ENCODE measurements around the gene GOLPH3L. TPM values are rescaled to one million over a fixed set of nuclear protein-coding genes. Genes with fewer than 3 reads are reported as not detected.

The GOLPH3L gene
- polyA plus RNA-seq, 2 of the 4 experiments (the other 2 are of a cell fraction): 32.3 to 41.8 TPM

DNA sequence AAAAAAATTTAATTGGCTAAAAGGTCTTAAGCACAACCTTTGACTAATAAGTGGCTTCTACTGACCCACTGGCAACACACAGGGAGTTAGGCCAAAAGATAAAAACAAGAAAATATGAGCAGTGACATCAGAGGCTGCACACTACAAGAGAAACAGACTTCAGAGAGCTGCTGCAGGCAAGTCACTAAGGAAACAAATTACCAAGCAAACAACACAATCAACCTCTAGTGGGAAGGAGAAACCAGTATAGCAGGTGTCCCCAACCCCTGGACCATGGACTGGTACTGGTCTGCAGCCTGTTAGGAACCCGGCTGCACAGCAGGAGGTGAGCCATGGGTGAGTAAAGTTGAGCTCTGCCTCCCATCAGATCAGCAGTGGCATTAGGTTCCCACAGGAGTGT lies 46.8 kb downstream of the GOLPH3L start:
- Histone ChIP-seq H3K27ac (no peak overlapping the region), H3K4me3 (no peak overlapping the region), H3K4me1 (peaks cover 4% of the 10 kb centered on the region; the same call in 1 of the 3 replicates), H3K9me3 (no peaks in the 10 kb centered on the region), H3K4me2 (no peak overlapping the region)
- TF ChIP-seq POLR2A (IDR thresholded peaks at IDR 0.05; ENCODE audit: low read length): no peak
- TF ChIP-seq MAZ (IDR thresholded peaks at IDR 0.05; ENCODE audit: borderline replicate concordance, low read depth, low read length): no peak
- TF ChIP-seq, protein P1, sequence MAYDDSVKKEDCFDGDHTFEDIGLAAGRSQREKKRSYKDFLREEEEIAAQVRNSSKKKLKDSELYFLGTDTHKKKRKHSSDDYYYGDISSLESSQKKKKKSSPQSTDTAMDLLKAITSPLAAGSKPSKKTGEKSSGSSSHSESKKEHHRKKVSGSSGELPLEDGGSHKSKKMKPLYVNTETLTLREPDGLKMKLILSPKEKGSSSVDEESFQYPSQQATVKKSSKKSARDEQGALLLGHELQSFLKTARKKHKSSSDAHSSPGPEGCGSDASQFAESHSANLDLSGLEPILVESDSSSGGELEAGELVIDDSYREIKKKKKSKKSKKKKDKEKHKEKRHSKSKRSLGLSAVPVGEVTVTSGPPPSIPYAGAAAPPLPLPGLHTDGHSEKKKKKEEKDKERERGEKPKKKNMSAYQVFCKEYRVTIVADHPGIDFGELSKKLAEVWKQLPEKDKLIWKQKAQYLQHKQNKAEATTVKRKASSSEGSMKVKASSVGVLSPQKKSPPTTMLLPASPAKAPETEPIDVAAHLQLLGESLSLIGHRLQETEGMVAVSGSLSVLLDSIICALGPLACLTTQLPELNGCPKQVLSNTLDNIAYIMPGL (CRISPR knock-in tag; IDR thresholded peaks at IDR 0.05; ENCODE audit: borderline replicate concordance): no peak
- no peak for TF ChIP-seq HOXB13 (CRISPR knock-in tag; IDR thresholded peaks at IDR 0.05; ENCODE audit: low read depth)
- TF ChIP-seq, protein P2, sequence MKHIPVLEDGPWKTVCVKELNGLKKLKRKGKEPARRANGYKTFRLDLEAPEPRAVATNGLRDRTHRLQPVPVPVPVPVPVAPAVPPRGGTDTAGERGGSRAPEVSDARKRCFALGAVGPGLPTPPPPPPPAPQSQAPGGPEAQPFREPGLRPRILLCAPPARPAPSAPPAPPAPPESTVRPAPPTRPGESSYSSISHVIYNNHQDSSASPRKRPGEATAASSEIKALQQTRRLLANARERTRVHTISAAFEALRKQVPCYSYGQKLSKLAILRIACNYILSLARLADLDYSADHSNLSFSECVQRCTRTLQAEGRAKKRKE (CRISPR knock-in tag; IDR thresholded peaks at IDR 0.05; ENCODE audit: low read depth): no peak
- no peak for TF ChIP-seq RAD21 (conservative IDR thresholded peaks at IDR 0.05 in 1 of 2, IDR thresholded peaks at IDR 0.05 in 1 of 2)
- no peak for TF ChIP-seq MYC (IDR thresholded peaks at IDR 0.05; ENCODE audit: borderline replicate concordance, low read length)
- TF ChIP-seq BHLHE40 (IDR thresholded peaks at IDR 0.05; ENCODE audit: low read depth, low read length): no peak
- TF ChIP-seq, protein P3, sequence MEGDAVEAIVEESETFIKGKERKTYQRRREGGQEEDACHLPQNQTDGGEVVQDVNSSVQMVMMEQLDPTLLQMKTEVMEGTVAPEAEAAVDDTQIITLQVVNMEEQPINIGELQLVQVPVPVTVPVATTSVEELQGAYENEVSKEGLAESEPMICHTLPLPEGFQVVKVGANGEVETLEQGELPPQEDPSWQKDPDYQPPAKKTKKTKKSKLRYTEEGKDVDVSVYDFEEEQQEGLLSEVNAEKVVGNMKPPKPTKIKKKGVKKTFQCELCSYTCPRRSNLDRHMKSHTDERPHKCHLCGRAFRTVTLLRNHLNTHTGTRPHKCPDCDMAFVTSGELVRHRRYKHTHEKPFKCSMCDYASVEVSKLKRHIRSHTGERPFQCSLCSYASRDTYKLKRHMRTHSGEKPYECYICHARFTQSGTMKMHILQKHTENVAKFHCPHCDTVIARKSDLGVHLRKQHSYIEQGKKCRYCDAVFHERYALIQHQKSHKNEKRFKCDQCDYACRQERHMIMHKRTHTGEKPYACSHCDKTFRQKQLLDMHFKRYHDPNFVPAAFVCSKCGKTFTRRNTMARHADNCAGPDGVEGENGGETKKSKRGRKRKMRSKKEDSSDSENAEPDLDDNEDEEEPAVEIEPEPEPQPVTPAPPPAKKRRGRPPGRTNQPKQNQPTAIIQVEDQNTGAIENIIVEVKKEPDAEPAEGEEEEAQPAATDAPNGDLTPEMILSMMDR (IDR thresholded peaks at IDR 0.05): no peak
- TF ChIP-seq CBX8 (IDR thresholded peaks at IDR 0.05): no peak
- no peak for TF ChIP-seq SREBF2 (IDR thresholded peaks at IDR 0.05)
- TF ChIP-seq, protein P4, sequence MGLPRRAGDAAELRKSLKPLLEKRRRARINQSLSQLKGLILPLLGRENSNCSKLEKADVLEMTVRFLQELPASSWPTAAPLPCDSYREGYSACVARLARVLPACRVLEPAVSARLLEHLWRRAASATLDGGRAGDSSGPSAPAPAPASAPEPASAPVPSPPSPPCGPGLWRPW (IDR thresholded peaks at IDR 0.05): no peak
- TF ChIP-seq, protein P5, sequence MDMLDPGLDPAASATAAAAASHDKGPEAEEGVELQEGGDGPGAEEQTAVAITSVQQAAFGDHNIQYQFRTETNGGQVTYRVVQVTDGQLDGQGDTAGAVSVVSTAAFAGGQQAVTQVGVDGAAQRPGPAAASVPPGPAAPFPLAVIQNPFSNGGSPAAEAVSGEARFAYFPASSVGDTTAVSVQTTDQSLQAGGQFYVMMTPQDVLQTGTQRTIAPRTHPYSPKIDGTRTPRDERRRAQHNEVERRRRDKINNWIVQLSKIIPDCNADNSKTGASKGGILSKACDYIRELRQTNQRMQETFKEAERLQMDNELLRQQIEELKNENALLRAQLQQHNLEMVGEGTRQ (IDR thresholded peaks at IDR 0.05): no peak
- ATAC-seq: no peak
- POLR2A ChIA-PET: no interaction called here
- CTCF ChIA-PET: interaction anchor here (1.3 to 2.1 kb wide), 4 partner anchors 11 to 162 kb away, joined by 3 to 7 read pairs (median 7); no protein-coding TSS in a partner anchor
- WGBS (ENCODE audit: missing lambda C conversion rate): 88% methylated on average over 1 of the region's 1 CpG
- FAIRE-seq: no peak
- no peak for DNase-seq (ENCODE audit: low read depth in 1 of 2, low spot score in 1 of 2)

DNA sequence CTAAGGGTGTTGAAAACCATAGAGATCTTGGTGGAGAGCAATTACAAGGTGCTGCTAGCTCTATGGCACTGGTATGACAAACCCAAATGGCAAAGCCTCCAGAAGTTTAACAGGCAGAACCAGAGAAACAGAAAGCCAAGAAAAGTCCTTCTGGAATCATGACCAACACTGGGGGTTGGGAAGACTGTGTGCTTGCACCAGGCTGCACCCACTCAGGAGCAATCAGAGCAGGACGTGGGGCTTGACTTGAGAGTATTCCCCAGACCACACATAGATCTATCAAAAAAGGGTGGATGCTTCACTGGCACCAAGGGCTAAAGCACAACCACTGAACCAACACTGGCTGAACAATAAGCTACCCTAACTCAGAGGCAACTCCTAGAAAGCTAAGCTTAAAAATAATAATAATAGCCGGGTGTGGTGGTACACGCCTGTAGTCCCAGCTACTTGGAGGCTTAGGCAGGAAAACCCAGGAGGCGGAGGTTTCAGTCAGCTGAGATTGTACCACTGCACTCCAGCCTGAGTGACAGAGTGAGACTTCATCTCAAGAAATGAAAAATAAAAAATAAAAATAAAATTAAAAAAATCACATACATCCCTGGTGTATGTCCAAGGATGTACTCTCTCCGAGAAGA lies 47.4 kb downstream of the GOLPH3L start:
- TF ChIP-seq KDM1A (IDR thresholded peaks at IDR 0.05; ENCODE audit: low read depth) (no peak), ZNF302 (CRISPR knock-in tag; IDR thresholded peaks at IDR 0.05) (no peak), RCOR1 (IDR thresholded peaks at IDR 0.05; ENCODE audit: low read depth, low read length) (no peak), HOXB13 (CRISPR knock-in tag; IDR thresholded peaks at IDR 0.05; ENCODE audit: low read depth) (no peak), CBX8 (IDR thresholded peaks at IDR 0.05) (no peak), HOXB5 (CRISPR knock-in tag; IDR thresholded peaks at IDR 0.05) (no peak), ESRRA (IDR thresholded peaks at IDR 0.05; ENCODE audit: borderline replicate concordance, low read length) (no peak), SREBF2 (IDR thresholded peaks at IDR 0.05) (no peak), FOSB (CRISPR knock-in tag; IDR thresholded peaks at IDR 0.05) (no peak), NPAS2 (CRISPR knock-in tag; IDR thresholded peaks at IDR 0.05; ENCODE audit: borderline replicate concordance) (no peak), NFE2L2 (conservative IDR thresholded peaks at IDR 0.05; ENCODE audit: low read length) (no peak)
- TF ChIP-seq, protein P1 (CRISPR knock-in tag; IDR thresholded peaks at IDR 0.05; ENCODE audit: borderline replicate concordance): no peak
- TF ChIP-seq, protein P6, sequence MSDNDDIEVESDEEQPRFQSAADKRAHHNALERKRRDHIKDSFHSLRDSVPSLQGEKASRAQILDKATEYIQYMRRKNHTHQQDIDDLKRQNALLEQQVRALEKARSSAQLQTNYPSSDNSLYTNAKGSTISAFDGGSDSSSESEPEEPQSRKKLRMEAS (IDR thresholded peaks at IDR 0.05): no peak
- TF ChIP-seq, protein P7, sequence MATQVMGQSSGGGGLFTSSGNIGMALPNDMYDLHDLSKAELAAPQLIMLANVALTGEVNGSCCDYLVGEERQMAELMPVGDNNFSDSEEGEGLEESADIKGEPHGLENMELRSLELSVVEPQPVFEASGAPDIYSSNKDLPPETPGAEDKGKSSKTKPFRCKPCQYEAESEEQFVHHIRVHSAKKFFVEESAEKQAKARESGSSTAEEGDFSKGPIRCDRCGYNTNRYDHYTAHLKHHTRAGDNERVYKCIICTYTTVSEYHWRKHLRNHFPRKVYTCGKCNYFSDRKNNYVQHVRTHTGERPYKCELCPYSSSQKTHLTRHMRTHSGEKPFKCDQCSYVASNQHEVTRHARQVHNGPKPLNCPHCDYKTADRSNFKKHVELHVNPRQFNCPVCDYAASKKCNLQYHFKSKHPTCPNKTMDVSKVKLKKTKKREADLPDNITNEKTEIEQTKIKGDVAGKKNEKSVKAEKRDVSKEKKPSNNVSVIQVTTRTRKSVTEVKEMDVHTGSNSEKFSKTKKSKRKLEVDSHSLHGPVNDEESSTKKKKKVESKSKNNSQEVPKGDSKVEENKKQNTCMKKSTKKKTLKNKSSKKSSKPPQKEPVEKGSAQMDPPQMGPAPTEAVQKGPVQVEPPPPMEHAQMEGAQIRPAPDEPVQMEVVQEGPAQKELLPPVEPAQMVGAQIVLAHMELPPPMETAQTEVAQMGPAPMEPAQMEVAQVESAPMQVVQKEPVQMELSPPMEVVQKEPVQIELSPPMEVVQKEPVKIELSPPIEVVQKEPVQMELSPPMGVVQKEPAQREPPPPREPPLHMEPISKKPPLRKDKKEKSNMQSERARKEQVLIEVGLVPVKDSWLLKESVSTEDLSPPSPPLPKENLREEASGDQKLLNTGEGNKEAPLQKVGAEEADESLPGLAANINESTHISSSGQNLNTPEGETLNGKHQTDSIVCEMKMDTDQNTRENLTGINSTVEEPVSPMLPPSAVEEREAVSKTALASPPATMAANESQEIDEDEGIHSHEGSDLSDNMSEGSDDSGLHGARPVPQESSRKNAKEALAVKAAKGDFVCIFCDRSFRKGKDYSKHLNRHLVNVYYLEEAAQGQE (IDR thresholded peaks at IDR 0.05): no peak
- TF ChIP-seq, protein P4 (IDR thresholded peaks at IDR 0.05): no peak
- Histone ChIP-seq H3K4me2 (no peak overlapping the region), H3K4me1 (peaks cover 4% of the 10 kb centered on the region; the same call in 1 of the 3 replicates), H3K4me3 (no peak overlapping the region), H3K27ac (no peak overlapping the region), H3K9me3 (no peaks in the 10 kb centered on the region)
- POLR2A ChIA-PET: no interaction called here
- WGBS (ENCODE audit: missing lambda C conversion rate): 90% methylated on average over 5 of the region's 5 CpGs
- ATAC-seq (no peak), DNase-seq (ENCODE audit: low read depth in 1 of 2, low spot score in 1 of 2) (no peak), FAIRE-seq (no peak)
- CTCF ChIA-PET: interaction anchor here (0.6 to 2.1 kb wide), 4 partner anchors 10 to 163 kb away, joined by 3 to 7 read pairs (median 5); no protein-coding TSS in a partner anchor

Data from A549 (cell line).